ENCODE measurements around the gene PLAC1. TPM values are rescaled to one million over a fixed set of nuclear protein-coding genes. Genes with fewer than 3 reads are reported as not detected.

PLAC1 gene
- total and polyA plus RNA-seq, 2 of the 4 experiments (the other 2 are of a cell fraction) = 0.36 to 0.74 TPM

DNA sequence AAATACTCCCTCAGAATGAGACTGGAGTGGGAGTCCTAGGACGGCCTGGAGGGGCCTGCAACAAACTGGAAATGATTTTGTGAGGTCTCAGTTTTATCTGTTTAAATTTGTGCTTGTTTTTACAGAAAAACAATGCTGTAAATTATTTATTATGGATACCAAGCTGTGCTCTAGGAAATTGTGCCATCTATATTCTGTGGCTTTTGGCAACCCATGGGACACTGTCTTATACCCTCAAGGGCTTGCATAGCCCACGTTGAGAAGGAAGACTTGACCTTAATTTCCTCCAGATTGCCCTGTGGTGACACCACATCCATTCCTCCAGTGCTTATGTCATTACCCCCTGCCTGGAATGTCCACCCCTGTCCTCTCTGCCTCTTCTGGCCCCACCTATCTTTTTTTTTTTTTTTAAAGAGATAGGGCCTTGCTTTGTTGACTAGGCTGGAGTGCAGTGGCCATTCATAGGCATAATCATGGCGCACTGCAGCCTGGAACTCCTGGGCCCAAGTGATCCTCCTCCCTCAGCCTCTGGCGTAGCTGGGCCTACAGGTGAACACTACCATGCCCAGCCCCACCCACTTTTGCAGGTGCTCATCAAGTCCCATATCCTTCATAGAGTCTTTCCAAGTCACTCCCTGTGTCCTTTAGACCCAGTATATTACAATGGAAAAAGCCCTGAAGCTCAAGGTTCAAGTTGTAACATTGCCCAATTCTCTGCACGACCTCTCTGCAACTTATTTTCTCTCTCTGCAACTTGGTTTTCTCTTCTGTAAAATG lies 120.9 kb downstream of the PLAC1 start:
- Histone ChIP-seq H3K27ac (ENCODE audit: insufficient read depth, low read length) (peak overlapping the region; percentile 86), H3K36me3 (ENCODE audit: control insufficient read depth, insufficient read depth, low read length) (no peaks in the 10 kb centered on the region), H3K4me1 (ENCODE audit: control insufficient read depth, insufficient read depth, low read length) (peaks cover 14% of the 10 kb centered on the region), H2BK15ac (ENCODE audit: low read depth, low read length) (peak overlapping the region; percentile 81; the same call in 2 of the 3 replicates), H2AK5ac (ENCODE audit: low read depth, low read length) (peak overlapping the region; percentile 72), H3K4ac (ENCODE audit: low read depth, low read length) (peak overlapping the region; percentile 84), H3K9ac (ENCODE audit: low read depth, low read length) (no peak overlapping the region), H3K79me1 (ENCODE audit: low read depth in 1 of 2, low read length in 2 of 2) (no peaks in the 10 kb centered on the region), H3K27me3 (ENCODE audit: control insufficient read depth, insufficient read depth, low read length) (no peaks in the 10 kb centered on the region), H2BK120ac (ENCODE audit: low read depth, low read length) (peak overlapping the region; percentile 91), H2AFZ (replicated peaks; ENCODE audit: low read length, poor library complexity) (peak overlapping the region; percentile 40), H3K23ac (ENCODE audit: low read depth, low read length) (peak overlapping the region; percentile 45; the same call in 1 of the 2 replicates), H2BK5ac (ENCODE audit: low read depth, low read length, poor library complexity, severe bottlenecking) (peak overlapping the region; percentile 87), H3K56ac (ENCODE audit: extremely low read depth, insufficient read depth, low read length) (peak overlapping the region; percentile 32), H3K9me1 (ENCODE audit: insufficient read depth, low read length) (peaks cover 8% of the 10 kb centered on the region), H3K9me3 (ENCODE audit: control insufficient read depth, insufficient read depth, low read length) (no peaks in the 10 kb centered on the region), H4K91ac (ENCODE audit: insufficient read depth, low read depth, low read length) (peak overlapping the region; percentile 44), H3K14ac (replicated peaks; ENCODE audit: low read depth, low read length) (peak overlapping the region; percentile 38), H2BK20ac (ENCODE audit: low read depth, low read length) (peak overlapping the region; percentile 85), H3K4me2 (ENCODE audit: low read depth, low read length) (0 out of 2 replicates have a peak overlapping the region, but pooled peaks have one; percentile 24), H4K8ac (ENCODE audit: low read depth in 2 of 2, low read length in 2 of 2) (peak overlapping the region; percentile 21 to 63; a peak in 3 of 4 replicates), H4K5ac (ENCODE audit: low read depth, low read length) (peak overlapping the region; percentile 64), H3K4me3 (ENCODE audit: insufficient read depth, low read depth, low read length) (no peak overlapping the region), H4K20me1 (ENCODE audit: insufficient read depth, low read length) (no peaks in the 10 kb centered on the region), H3K18ac (ENCODE audit: low read depth, low read length) (peak overlapping the region; percentile 35; the same call in 1 of the 2 replicates), H2AK9ac (replicated peaks; ENCODE audit: low read depth, low read length, poor library complexity) (no peak overlapping the region)
- no CpG with 5 or more reads among the region's 5 CpGs for WGBS, 2 experiments (ENCODE audit: extremely low coverage in 2 of 2, insufficient read length in 1 of 2)
- ATAC-seq (ENCODE audit: low read depth) (peak; percentile 69), DNase-seq (peak; percentile 72)
- intact Hi-C loops (cut with micrococcal nuclease) (no loop called here), in situ Hi-C loops (cut with MboI; ENCODE audit: low sequenced_read_pairs) (no loop called here), dilution Hi-C loops (cut with HindIII; ENCODE audit: low sequenced_read_pairs, unreplicated experiment) (no loop called here)
- 0 out of 2 replicates have a peak, but pooled peaks have one; percentile 29 for TF ChIP-seq CEBPB (IDR thresholded peaks at IDR 0.05; ENCODE audit: low read depth, low read length)
- TF ChIP-seq, protein P1, sequence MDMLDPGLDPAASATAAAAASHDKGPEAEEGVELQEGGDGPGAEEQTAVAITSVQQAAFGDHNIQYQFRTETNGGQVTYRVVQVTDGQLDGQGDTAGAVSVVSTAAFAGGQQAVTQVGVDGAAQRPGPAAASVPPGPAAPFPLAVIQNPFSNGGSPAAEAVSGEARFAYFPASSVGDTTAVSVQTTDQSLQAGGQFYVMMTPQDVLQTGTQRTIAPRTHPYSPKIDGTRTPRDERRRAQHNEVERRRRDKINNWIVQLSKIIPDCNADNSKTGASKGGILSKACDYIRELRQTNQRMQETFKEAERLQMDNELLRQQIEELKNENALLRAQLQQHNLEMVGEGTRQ (IDR thresholded peaks at IDR 0.05; ENCODE audit: low read depth, low read length) = no peak
- ChIA-PET POLR2A (ENCODE audit: unreplicated experiment) (no interaction called here), CTCF (no interaction called here)
- no TSS peak for BruUV-seq (replicated peaks)

Measured in IMR-90 (cell line).